NOMO-1 (cell line): ENCODE results near the gene MTHFSD.

Source experiments
- DNase-seq, 2 experiments: peaks; one replicate each; lab custom pipeline; 2025; ENCODE audit not compliant: unreplicated experiment in 2 of 2; lab: John Stamatoyannopoulos, UW

Gene MTHFSD

GRCh38 chr16:86515413-86515776 is 39.6 kb downstream of the MTHFSD start:
- no peak for DNase-seq

DNA sequence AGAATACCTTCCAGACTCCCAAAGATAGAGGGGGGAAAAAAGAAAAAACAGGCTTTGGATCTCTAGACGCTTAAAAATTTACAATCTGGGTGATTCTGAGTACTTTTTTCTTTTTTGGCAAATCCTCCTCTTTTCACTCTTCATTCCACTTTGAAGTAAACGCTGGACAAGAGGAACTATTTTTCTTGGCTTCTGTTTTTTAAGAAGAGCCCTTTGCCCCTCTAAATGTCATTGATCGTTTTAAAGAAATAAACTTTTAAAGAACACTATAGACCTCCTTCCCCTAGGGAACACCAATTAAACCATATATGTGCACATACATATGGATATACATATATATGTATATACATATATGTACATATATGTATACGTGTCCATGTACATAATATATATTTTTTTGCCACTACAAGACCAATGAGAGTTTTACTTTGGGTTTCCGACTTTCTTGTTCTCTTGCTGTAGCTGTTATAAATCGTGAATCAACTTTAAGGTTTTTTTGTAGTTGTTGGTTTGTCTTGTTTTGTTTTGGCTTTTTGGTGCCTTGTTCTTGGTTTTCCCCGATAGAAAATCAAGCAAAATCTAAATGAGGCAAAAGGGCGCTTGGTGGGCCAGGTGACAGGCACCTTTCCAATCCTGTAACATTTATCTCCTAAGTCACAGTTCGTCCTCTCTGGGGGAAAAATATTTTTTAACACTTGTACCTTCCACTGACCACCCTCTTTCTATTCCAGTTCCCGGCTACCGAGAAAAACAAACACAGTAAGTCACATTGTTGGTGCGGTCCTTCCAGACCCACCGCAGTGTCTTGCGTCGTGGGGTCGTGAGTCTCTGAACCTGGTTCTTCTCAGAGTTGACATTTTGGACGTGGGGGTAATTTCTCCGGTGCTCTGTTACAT is 40.3 kb downstream of the MTHFSD start:
- no peak for DNase-seq

- no peak for DNase-seq
These were observed 41.4 kb downstream of the MTHFSD start for GRCh38 chr16:86513471-86514277.

- DNase-seq = no peak
These were observed 42.1 kb downstream of the MTHFSD start for GRCh38 chr16:86512860-86513470.

DNA sequence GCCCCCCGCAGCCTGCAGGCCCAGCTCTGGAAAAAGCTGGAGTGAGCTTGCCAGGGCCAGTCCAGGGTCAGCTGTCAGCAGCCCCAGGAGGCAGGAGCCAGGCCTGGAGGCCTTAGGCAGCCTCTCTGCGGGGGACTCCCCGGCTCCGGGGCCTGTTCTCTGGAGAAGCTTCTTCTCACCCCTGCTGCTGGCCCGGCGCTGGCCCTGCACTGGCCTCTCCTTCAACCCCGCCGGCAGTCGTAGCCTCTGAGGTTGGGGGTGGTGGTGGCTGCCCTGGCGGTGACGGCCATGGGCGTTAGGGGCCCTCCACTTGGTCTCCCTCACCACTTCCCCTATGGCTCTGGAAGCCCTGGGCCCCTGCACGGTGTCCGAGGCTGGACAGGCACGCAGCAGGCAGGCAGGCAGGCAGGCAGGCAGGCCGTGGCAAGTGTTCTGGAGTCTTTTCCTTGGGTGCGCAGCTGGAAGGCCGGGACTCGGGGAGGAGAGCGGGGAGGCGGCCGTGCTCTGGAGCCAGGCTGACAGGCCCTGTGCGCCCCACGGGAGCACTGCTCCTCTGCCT is 42.7 kb downstream of the MTHFSD start:
- no peak for DNase-seq

DNA sequence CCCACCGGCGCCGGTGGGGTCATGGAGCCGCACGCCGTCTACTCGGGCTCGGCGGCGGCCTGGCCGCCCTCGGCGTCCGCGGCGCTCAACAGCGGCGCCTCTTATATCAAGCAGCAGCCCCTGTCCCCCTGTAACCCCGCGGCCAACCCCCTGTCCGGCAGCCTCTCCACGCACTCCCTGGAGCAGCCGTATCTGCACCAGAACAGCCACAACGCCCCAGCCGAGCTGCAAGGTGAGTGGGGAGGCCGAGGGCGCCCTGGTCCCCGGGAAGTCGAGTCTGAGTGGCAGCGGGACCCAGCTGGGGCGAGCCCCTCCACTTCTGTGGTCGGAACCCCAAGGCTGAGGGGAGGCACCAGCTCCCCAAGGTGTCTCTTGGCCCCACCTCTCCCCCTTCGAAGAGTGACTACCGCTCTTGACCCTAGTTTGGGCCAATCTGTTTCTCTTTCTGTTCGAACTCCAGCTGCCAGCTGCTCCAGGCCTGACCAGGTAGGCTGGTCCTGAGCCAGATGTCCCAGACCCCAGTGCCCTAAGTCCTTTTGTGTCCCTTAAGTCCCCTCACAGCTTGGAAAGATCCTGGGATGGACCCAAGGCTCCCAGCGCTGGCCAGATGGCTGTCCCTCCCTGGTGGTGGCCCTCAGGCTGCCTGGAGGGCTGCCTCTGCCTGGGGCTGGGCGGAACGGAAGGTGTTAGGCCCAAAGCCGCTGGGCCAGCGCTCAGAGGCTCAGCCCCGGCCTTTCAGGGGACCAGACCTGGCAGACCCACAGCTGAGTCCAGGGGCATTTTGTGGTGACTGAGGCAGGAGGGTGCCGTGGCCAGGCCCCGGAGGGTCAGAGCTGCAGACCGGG is 43.5 kb downstream of the MTHFSD start:
- DNase-seq = no peak

- DNase-seq = no peak
These were observed 44.4 kb downstream of the MTHFSD start, which contains the start of gene FOXF1 for GRCh38 chr16:86510465-86511261. TSS of gene FOXF1 (plus strand) at chr16:86510527. CDS start at chr16:86510570, 43 bp downstream.

- no peak for DNase-seq
These were observed 45.1 kb downstream of the MTHFSD start for GRCh38 chr16:86509759-86510464.

- DNase-seq = peak in 1 of 2 experiments; percentile 27
These were observed 45.9 kb downstream of the MTHFSD start for GRCh38 chr16:86508947-86509758.

GRCh38 chr16:86508028-86508946 is 46.7 kb downstream of the MTHFSD start:
- DNase-seq = no peak

DNA sequence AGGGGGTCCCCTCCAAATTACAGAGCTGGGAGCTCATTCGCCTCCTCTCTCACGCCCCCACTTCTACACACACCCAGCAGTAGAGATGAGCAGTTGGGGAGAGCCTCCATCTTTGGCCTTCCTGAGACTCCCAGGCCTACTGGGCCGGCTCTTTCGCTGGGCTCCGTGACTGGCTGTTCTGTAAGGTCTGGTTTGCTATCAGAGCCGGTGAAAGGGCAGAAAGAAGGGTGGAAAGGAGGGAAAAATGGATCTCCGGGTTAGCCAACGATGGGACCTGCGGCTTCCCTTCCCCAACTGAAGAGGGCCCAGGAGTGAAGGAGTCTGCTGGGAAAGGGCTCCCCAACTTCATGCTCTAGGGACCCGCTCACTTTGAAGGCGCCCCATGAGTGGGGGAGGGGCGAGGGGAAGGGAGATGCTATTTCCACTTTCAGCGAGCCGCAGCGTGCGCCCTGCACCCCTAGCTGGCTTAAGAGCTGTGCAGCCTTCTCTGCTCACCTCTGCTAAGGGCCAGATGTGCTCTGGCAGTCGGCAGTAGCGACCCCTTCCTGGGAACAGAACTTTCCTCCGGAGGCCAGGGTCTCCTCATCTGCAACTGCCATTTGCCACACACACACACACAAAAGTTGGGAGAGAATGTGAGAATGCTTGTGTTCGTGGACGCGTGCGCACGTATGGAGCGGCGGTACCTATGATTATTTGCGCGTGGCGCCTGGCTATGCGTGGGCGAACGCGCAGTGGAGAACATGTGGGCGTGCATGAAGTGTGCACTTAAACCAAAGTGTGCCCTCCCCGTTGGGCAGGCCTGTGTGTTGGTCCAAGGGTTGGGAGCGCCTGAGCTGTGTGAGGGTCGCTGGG is 47.6 kb downstream of the MTHFSD start:
- DNase-seq = no peak

GRCh38 chr16:86505899-86506864 is 48.9 kb downstream of the MTHFSD start:
- no peak for DNase-seq

DNA sequence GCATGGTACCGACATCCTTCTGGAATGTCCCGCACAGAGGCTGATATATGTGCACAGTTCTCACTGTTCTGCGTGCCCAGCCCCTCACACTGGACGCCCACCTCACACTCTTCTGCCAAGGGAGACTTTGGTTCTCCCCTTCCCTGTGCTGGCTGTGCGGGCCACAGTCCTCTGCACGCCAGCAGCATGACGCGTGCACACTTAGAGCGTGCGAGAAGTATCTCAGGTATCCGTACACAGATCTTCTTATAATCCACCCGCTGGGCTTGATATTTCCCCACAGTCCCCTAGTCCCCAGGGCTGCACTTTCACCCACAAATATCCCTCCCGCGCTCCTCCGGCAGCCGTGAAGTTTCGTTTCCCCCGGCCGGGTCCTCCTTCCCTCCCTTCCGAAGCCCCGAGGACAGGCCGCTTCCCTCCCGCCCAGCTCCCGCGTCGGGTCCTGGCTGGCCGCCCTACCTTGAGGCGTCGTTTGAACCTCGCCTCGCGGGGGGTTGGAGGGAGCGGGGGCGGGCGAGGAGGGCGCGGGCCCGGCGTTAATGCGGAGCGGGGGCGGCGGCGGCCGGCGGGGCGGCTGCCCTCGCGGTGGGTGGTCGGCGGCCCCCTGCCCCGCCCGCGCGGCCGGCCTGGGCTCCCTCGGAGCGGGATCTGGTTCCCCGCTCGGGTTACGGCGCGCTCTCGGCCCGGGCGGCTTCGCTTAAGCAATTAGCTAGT is 49.7 kb downstream of the MTHFSD start:
- peak in 1 of 2 experiments; percentile 25 for DNase-seq
